CD4-positive, alpha-beta T cell treated with Interleukin-6 for 4 hours (primary cell): ENCODE results near the gene CHD9.
A peak's percentile ranks its signal among the peaks of the same experiment; 100 is the strongest.

Experiments
- DNase-seq: peaks from one replicate; pipeline ENCODE4 v3.0.0-alpha.2; 2020; ENCODE audit warnings: mixed read lengths

CHD9 gene

GRCh38 chr16:53098526-53099317, 43.9 kb downstream of the CHD9 start:
- peak; percentile 45 for DNase-seq

- peak; percentile 70 for DNase-seq
These were observed 44.7 kb downstream of the CHD9 start for GRCh38 chr16:53099318-53100130.

GRCh38 chr16:53100131-53100748, 45.4 kb downstream of the CHD9 start:
- no peak for DNase-seq

GRCh38 chr16:53100889-53101288, 46.1 kb downstream of the CHD9 start:
- no peak for DNase-seq

- DNase-seq: no peak
These were observed 49.0 kb downstream of the CHD9 start for GRCh38 chr16:53103811-53104210.

GRCh38 chr16:53105565-53105964, 50.8 kb downstream of the CHD9 start:
- no peak for DNase-seq

- DNase-seq: no peak
These were observed 56.4 kb downstream of the CHD9 start for GRCh38 chr16:53111078-53111791.

GRCh38 chr16:53112015-53112414, 57.2 kb downstream of the CHD9 start:
- no peak for DNase-seq

- DNase-seq: no peak
These were observed 60.3 kb downstream of the CHD9 start for GRCh38 chr16:53115047-53115446.

- no peak for DNase-seq
These were observed 61.0 kb downstream of the CHD9 start for GRCh38 chr16:53115773-53116172.

- DNase-seq: no peak
These were observed 66.3 kb downstream of the CHD9 start for GRCh38 chr16:53121043-53121620.

GRCh38 chr16:53121661-53122060, 66.9 kb downstream of the CHD9 start:
- no peak for DNase-seq

- DNase-seq: no peak
These were observed 69.0 kb downstream of the CHD9 start for GRCh38 chr16:53123747-53124146.

- no peak for DNase-seq
These were observed 71.6 kb downstream of the CHD9 start for GRCh38 chr16:53126390-53126789.

- DNase-seq: no peak
These were observed 74.7 kb downstream of the CHD9 start for GRCh38 chr16:53129281-53130158.

- DNase-seq: peak; percentile 96
These were observed 75.6 kb downstream of the CHD9 start for GRCh38 chr16:53130159-53131049.

GRCh38 chr16:53131050-53131362, 76.2 kb downstream of the CHD9 start:
- DNase-seq: no peak

GRCh38 chr16:53131363-53132071, 76.7 kb downstream of the CHD9 start:
- peak; percentile 56 for DNase-seq

GRCh38 chr16:53132406-53132805, 77.6 kb downstream of the CHD9 start:
- DNase-seq: no peak

- DNase-seq: no peak
These were observed 80.5 kb downstream of the CHD9 start for GRCh38 chr16:53135329-53135728.
